Hypothalamus (tissue), 51 donors: Measurements from ENCODE around the gene TJP3.
"Not testable (repeated sequence)": the region's sequence is repeated elsewhere in the genome, so short reads cannot be mapped to it uniquely, and the experiment has no call there.

ENCODE experiments used
- DNase-seq, 51 donors: peaks; one replicate each; lab custom pipeline; 2025; lab: John Stamatoyannopoulos, UW

TJP3 gene

GRCh38 chr19:3737487-3738205 lies 29.5 kb downstream of the TJP3 start:
- DNase-seq, result no peak

DNA sequence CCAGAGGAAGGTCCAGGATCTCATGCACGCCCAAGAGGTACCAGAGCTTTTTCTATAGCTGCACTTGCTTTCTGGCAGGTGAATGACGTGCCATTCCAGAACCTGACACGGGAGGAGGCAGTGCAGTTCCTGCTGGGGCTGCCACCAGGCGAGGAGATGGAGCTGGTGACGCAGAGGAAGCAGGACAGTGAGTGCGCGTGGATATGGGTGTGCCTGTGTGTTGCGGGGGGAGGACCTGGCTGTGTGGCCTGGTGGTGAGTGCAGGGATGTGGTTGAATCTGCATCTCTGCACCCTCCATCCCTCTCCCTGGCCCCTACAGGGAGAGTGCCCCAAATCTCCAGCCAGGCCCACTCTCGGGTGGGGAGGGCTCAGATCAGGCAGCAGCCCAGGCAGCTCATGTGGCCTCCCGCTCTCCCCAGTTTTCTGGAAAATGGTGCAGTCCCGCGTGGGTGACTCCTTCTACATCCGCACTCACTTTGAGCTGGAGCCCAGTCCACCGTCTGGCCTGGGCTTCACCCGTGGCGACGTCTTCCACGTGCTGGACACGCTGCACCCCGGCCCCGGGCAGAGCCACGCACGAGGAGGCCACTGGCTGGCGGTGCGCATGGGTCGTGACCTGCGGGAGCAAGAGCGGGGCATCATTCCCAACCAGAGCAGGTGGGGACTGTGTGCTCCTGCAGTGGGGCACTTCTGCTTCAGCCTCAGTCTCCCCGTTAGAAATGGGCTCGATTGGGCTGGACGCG lies 30.5 kb downstream of the TJP3 start:
- no peak for DNase-seq

- no peak for DNase-seq
Observed at GRCh38 chr19:3740431-3740830, 32.2 kb downstream of the TJP3 start.

DNA sequence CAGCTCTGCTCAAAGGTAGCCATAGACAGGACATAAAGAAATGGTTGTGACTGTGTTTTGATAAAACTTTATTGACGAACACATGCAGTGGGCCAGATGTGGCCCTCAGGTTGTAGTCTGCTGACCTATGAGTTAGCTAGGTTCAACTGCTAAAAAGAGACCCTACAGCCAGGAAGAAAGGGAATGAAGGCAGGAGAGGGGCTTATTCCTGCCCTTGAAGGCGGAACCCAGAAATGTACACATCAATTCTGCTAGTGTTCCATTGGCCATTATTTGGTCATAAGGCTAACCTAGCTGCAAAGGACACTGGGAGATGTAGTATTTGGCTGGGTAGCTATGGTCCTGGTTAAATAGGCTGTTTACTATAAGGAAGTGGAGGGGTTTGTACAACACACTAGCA lies 35.3 kb downstream of the TJP3 start:
- no peak for DNase-seq

GRCh38 chr19:3745363-3746045 lies 37.3 kb downstream of the TJP3 start:
- no peak for DNase-seq

- DNase-seq, result no peak
Observed at GRCh38 chr19:3746371-3747056, 38.3 kb downstream of the TJP3 start.

DNA sequence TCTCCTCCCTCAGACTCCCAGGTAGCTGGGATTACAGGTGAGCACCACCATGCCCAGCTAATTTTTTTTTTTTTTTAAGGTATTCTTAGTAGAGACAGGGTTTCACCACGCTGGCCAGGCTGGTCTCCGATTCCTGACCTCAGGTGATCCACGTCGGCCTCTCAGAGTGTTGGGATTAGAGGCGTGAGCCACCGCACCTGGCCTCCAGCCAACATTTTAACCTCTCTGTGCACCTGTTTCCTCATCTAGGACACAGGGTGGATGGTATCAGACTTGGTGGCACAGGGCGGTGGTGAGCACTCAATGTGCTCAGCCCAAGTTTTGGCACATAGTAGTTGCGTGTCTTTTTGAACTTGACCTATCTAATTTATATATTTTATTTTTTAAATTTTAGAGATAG lies 40.8 kb downstream of the TJP3 start:
- no peak for DNase-seq

DNA sequence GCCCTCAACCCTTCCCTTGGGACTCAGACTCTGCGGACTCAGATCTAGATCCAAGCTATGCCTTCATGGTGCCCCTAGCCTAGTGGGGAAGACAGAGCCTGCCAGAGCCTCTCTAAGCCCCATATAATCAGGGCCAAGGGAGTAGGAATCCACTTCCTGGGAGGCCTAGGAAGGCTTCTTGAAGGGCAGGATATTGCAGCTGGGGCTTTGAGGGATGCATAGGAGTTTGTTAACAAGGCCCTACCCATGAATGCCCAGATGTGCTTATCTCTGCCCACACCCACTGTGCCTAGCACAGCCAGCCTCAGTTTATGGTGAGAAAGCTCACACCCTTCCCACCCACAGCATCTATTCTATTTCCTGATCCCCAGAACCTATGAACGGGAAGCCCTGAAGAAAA lies 42.0 kb downstream of the TJP3 start:
- no peak for DNase-seq

DNA sequence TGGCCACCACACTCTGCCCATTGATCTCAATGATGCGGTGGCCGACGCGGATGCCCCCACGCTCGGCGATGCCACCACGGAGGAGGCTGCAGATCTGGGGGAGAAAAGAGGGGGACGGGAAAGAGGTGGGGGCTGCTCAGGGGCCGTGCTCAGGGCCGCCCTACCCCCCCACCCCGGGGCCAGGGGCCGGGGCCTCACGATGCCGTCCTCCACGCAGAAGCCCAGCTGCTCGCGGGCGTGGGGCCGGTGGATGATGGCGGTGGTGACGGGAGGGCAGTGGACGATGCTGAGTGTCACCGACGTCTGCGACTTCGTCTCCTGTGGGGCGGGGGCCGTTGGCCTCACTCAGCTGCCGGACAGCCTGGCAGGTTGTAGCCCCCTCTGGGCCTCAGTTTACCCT lies 43.1 kb downstream of the TJP3 start:
- DNase-seq, result no peak

DNA sequence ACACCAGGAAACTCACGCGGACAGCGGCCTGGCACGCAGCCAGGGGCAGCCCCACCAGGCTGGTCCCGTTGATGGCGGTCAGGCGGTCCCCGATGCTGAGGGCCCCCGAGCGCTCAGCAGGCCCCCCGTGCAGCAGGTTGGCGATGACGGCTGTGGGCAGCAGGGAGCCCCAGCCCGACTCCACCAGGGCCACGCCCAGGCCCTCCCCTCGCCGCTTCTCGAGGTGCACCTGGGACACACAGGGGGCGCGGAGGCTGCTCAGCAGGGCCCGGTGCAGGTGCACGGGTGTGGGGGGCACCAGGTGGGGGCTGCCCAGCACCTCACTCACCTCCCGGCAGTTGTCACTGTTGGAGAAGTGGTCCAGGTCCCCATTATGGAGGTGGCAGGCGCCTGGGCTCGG lies 44.3 kb downstream of the TJP3 start:
- no peak for DNase-seq

DNA sequence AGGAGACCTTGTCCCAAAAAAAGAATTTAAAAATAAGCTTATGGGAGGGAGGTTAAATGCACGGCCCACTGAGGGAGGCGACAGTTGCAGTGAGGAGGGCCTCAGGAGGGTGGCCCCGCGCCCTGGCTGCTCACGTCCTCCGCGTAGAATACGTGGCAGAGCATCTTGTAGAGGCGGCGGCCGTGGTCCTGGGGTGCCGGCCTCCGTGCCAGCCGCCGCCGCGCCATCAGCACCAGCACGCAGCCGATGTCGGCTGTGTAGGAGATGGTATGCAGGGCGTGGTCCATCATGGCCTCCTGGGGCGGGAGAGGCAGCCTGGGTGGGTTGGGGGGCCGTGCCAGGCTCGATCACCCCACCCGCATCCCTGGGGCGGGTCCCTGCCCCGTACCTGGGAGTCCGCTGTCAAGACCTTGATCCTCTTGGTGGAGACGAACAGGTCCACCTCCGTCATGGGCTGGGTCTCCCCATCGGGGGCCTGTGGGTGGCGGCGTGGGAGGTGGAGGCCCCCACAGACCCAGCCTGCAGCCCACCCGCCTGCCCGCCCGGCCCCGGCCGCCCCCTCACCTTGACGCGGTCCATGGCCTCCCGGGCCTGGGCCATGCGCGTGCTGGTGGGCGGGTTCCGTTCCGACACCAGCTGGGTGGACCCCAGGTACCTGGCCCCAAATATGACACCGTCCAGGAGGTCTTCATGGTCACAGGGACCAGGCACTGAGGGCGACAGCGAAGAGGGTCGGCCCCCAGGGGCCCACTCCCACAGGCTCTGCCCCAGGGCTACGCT lies 45.6 kb downstream of the TJP3 start:
- DNase-seq, result no peak

GRCh38 chr19:3757705-3758104 lies 49.5 kb downstream of the TJP3 start:
- not testable (repeated sequence) for DNase-seq

DNA sequence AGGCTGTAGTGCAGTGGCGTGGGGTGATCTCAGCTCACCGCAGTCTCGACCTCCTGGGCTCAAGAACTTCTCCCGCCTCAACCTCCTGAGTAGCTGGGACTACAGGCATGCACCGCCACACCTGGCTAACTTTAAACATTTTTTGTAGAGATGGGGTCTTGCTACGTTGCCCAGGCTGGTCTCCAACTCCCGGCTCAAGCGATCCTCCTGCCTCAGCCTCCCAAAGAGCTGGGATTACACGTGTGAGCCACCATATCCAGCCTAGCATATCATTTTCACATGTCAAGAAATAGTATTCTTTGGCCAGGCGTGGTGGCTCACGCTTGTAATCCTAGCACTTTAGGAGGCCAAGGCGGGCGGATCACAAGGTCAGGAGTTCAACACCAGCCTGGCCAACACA lies 50.1 kb downstream of the TJP3 start:
- DNase-seq, result not testable (repeated sequence)

GRCh38 chr19:3759482-3760254 lies 51.5 kb downstream of the TJP3 start:
- DNase-seq, result peak in 4 of 51 donors; percentile 3 to 22 (median 8)

DNA sequence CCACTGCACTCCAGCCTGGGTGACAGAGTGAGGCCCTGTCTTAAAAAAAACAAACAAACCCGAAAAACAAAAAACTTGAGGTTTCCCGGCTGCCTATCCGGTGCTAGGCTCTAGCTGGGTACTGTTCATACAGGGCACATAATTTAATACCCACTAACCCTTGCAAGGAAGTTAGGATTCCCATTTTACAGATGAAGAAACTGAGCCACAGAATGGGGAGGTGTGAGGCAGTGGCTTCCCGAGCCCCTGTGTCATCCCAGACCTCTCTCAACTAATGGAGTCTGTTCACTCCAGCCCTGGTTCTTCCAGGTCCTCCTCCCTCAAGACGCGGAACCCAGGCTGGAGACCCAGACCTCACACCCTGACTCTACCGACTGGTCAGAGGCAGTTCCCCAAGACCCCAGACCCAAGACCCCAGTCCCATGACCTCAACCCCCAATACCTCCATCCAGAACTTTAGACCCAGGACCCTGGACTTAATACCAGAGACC lies 52.7 kb downstream of the TJP3 start:
- DNase-seq, result peak in 3 of 51 donors; percentile 16 to 35 (median 33)

- peak; percentile 46 to 96 (median 82) for DNase-seq
Observed at GRCh38 chr19:3761382-3762129, 53.4 kb downstream of the TJP3 start, which contains the start of gene APBA3. APBA3 (minus strand) TSS chr19:3761692; CDS start chr19:3760264, 1,428 bp downstream.

- no peak for DNase-seq
Observed at GRCh38 chr19:3762130-3762473, 53.9 kb downstream of the TJP3 start.
